HL-60 (cell line): Measurements from ENCODE around the gene OR51A7.

Source experiments
- DNase-seq, 2 experiments: peaks; one replicate each; pipeline ENCODE4 v3.0.0-alpha.2; 2010 to 2020; ENCODE audit warnings: low read depth in 1 of 2, low spot score in 1 of 2
- H3K27ac ChIP-seq: fragments of 250-450 bp; sonication (Bioruptor Pico); replicated peaks from 2 replicates; pipeline ENCODE4 v1.5.1; 2020; ENCODE audit warnings: mild to moderate bottlenecking, moderate library complexity
- H3K27me3 ChIP-seq: fragments of 250-450 bp; sonication (Bioruptor Pico); 2 replicates; pipeline ENCODE4 v1.5.1; 2021; ENCODE audit warnings: mild to moderate bottlenecking, moderate library complexity; ENCODE audit not compliant: insufficient read depth, poor library complexity, severe bottlenecking
- H3K4me3 ChIP-seq: replicated peaks from 2 replicates; pipeline ENCODE4 v1.5.1; 2011; ENCODE audit warnings: mild to moderate bottlenecking, control low read depth, low read length; ENCODE audit not compliant: insufficient read depth
- CTCF ChIP-seq: IDR thresholded peaks from one replicate; pipeline ENCODE4 v1.5.1; 2011; ENCODE audit warnings: low read length, control low read depth, inconsistent platforms; ENCODE audit not compliant: insufficient read depth
- GABPA ChIP-seq: IDR thresholded peaks from 2 replicates; pipeline ENCODE4 v1.6.1; 2012; ENCODE audit warnings: low read depth
- POLR2AphosphoS5 ChIP-seq: IDR thresholded peaks from 2 replicates; pipeline ENCODE4 v1.6.1; 2012; ENCODE audit warnings: low read depth
- REST ChIP-seq: IDR thresholded peaks from 2 replicates; pipeline ENCODE4 v1.6.1; 2012; ENCODE audit warnings: low read depth; ENCODE audit not compliant: insufficient replicate concordance
- SPI1 ChIP-seq: IDR thresholded peaks from 2 replicates; pipeline ENCODE4 v1.6.1; 2012; ENCODE audit warnings: low read depth, mild to moderate bottlenecking, borderline replicate concordance

OR51A7 gene

GRCh38 chr11:4957396-4957795 is 53.8 kb downstream of the OR51A7 start:
- Histone ChIP-seq H3K4me3 (no peak overlapping the region), H3K27ac (no peak overlapping the region), H3K27me3 (no peaks in the 10 kb centered on the region)
- no peak for DNase-seq
- TF ChIP-seq POLR2AphosphoS5 (no peak), CTCF (no peak), REST (no peak), GABPA (no peak), SPI1 (no peak)
